Esophagus squamous epithelium (tissue), 4 donors: ENCODE data around the gene KIAA0930.

Experiments
- CTCF ChIP-seq, 6 experiments: fragments of 450-650 bp in 4 of 6; fragments of 200-600 bp in 2 of 6; sonication (generic) in 2 of 6; IDR thresholded peaks; one replicate each; pipeline ENCODE4 v1.5.1; 2016 to 2019; ENCODE audit warnings: antibody characterized with exemption in 6 of 6, mild to moderate bottlenecking in 4 of 6, moderate library complexity in 4 of 6
- POLR2A ChIP-seq, 4 donors: fragments of 450-650 bp; IDR thresholded peaks; one replicate each; pipeline ENCODE4 v1.6.1; 2017; ENCODE audit warnings: antibody characterized with exemption in 4 of 4, mild to moderate bottlenecking in 4 of 4, moderate library complexity in 3 of 4

- TF ChIP-seq CTCF (IDR thresholded peaks at IDR 0.05) (no peak), POLR2A (IDR thresholded peaks at IDR 0.05) (no peak)
Measured at GRCh38 chr22:45218976-45219375, 21.7 kb downstream of the KIAA0930 start.
